Upper lobe of left lung (tissue), 4 donors: ENCODE measurements around the gene ZNF423.

Source experiments
- CTCF ChIP-seq, 6 experiments: fragments of 450-650 bp in 4 of 6; fragments of 200-600 bp in 2 of 6; sonication (generic) in 2 of 6; IDR thresholded peaks; one replicate each; pipeline ENCODE4 v1.5.1; 2016 to 2019; ENCODE audit warnings: antibody characterized with exemption in 6 of 6
- POLR2AphosphoS5 ChIP-seq, 2 donors: sonication (generic); formaldehyde crosslinking; IDR thresholded peaks; one replicate each; pipeline ENCODE4 v1.5.1; 2017; ENCODE audit warnings: antibody characterized with exemption in 2 of 2

GRCh38 chr16:49674990-49675389, 180.9 kb downstream of the ZNF423 start:
- TF ChIP-seq POLR2AphosphoS5 (IDR thresholded peaks at IDR 0.05) = no peak
- no peak for TF ChIP-seq CTCF (IDR thresholded peaks at IDR 0.05)
